Measurements from ENCODE around the gene OVCA2. TPM values are rescaled to one million over a fixed set of nuclear protein-coding genes. Genes with fewer than 3 reads are reported as not detected.

Gene OVCA2
- total RNA-seq, 3 donors from 2014 or later, result 24.3 to 35.4 (median 32.5) TPM

GRCh38 chr17:2057760-2058585 is 16.2 kb downstream of the OVCA2 start:
- Histone ChIP-seq H3K36me3 (no peaks in the 10 kb centered on the region), H3K9me3 (no peaks in the 10 kb centered on the region), H3K4me1 (peaks cover 2 to 6% of the 10 kb centered on the region in 2 donors), H3K27me3 (no peaks in the 10 kb centered on the region), H3K27ac (peak overlapping the region; percentile 74 to 89), H3K4me3 (peak overlapping the region; percentile 61 to 84 (median 70))
- DNase-seq (ENCODE audit: low spot score in 2 of 2), result no peak
- intact Hi-C loops (cut with DNase I; ENCODE audit: low total_unique reads), result loop anchor here (5.0 kb wide), 1 partner anchor 184 kb away; no protein-coding TSS in a partner anchor
- TF ChIP-seq, protein P1, sequence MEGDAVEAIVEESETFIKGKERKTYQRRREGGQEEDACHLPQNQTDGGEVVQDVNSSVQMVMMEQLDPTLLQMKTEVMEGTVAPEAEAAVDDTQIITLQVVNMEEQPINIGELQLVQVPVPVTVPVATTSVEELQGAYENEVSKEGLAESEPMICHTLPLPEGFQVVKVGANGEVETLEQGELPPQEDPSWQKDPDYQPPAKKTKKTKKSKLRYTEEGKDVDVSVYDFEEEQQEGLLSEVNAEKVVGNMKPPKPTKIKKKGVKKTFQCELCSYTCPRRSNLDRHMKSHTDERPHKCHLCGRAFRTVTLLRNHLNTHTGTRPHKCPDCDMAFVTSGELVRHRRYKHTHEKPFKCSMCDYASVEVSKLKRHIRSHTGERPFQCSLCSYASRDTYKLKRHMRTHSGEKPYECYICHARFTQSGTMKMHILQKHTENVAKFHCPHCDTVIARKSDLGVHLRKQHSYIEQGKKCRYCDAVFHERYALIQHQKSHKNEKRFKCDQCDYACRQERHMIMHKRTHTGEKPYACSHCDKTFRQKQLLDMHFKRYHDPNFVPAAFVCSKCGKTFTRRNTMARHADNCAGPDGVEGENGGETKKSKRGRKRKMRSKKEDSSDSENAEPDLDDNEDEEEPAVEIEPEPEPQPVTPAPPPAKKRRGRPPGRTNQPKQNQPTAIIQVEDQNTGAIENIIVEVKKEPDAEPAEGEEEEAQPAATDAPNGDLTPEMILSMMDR (IDR thresholded peaks at IDR 0.05), result no peak
- TF ChIP-seq POLR2A (IDR thresholded peaks at IDR 0.05) (no peak), POLR2AphosphoS5 (IDR thresholded peaks at IDR 0.05) (no peak)

GRCh38 chr17:2058586-2059546 is 17.0 kb downstream of the OVCA2 start:
- no peak for DNase-seq (ENCODE audit: low spot score in 2 of 2)
- peak overlapping the region; percentile 74 to 89 for H3K27ac ChIP-seq
- no peaks in the 10 kb centered on the region for H3K27me3 ChIP-seq
- peaks cover 2 to 6% of the 10 kb centered on the region in 2 donors for H3K4me1 ChIP-seq
- peak overlapping the region; percentile 61 to 84 (median 70) for H3K4me3 ChIP-seq
- no peaks in the 10 kb centered on the region for H3K9me3 ChIP-seq
- intact Hi-C loops (cut with DNase I; ENCODE audit: low total_unique reads), result loop anchor here (5.0 kb wide), 1 partner anchor 183 kb away; no protein-coding TSS in a partner anchor
- H3K36me3 ChIP-seq, result no peaks in the 10 kb centered on the region
- TF ChIP-seq, protein P1 (IDR thresholded peaks at IDR 0.05), result peak; percentile 20 to 32 (median 30)
- peak in 1 of 3 donors; percentile 29 for TF ChIP-seq POLR2AphosphoS5 (IDR thresholded peaks at IDR 0.05)
- TF ChIP-seq POLR2A (IDR thresholded peaks at IDR 0.05), result no peak

- no peaks in the 10 kb centered on the region for H3K9me3 ChIP-seq
- no peaks in the 10 kb centered on the region for H3K27me3 ChIP-seq
- peaks cover 0 to 2% of the 10 kb centered on the region in 2 donors for H3K4me1 ChIP-seq
- peak overlapping the region; percentile 74 to 89 for H3K27ac ChIP-seq
- TF ChIP-seq POLR2A (IDR thresholded peaks at IDR 0.05) (no peak), POLR2AphosphoS5 (IDR thresholded peaks at IDR 0.05) (no peak)
- TF ChIP-seq, protein P1 (IDR thresholded peaks at IDR 0.05), result no peak
- peak overlapping the region; percentile 0 to 70 (median 61) for H3K4me3 ChIP-seq
- H3K36me3 ChIP-seq, result no peaks in the 10 kb centered on the region
- intact Hi-C loops (cut with DNase I; ENCODE audit: low total_unique reads), result loop anchor here (5.0 kb wide), 1 partner anchor 183 kb away; no protein-coding TSS in a partner anchor
- DNase-seq (ENCODE audit: low spot score in 2 of 2), result no peak
Observed at GRCh38 chr17:2059547-2060384, 17.9 kb downstream of the OVCA2 start.

DNA sequence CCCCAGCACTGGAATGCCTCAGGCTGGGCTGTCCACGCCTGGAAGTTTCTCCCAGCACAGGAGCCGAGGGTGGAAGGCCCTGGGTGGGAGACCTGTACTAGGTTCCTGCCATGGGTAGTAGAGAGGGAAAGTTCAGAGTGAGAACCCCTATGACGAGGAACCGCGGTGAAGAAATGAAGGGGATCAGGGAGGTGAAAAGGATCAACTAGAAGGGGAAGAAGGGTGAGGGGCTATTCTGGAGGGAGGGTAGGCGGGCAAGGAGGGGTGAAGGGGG is 18.5 kb downstream of the OVCA2 start:
- Histone ChIP-seq H3K36me3 (no peaks in the 10 kb centered on the region), H3K4me3 (peak overlapping the region in 1 of 3 donors; percentile 19), H3K27ac (peak overlapping the region; percentile 74 to 89), H3K9me3 (no peaks in the 10 kb centered on the region), H3K27me3 (no peaks in the 10 kb centered on the region), H3K4me1 (peaks cover 0 to 2% of the 10 kb centered on the region in 2 donors)
- TF ChIP-seq, protein P1 (IDR thresholded peaks at IDR 0.05), result no peak
- TF ChIP-seq POLR2A (IDR thresholded peaks at IDR 0.05) (no peak), POLR2AphosphoS5 (IDR thresholded peaks at IDR 0.05) (no peak)
- intact Hi-C loops (cut with DNase I; ENCODE audit: low total_unique reads), result no loop called here
- no peak for DNase-seq (ENCODE audit: low spot score in 2 of 2)
